ENCODE results near the gene RASGRF2. TPM values are rescaled to one million over a fixed set of nuclear protein-coding genes. Genes with fewer than 3 reads are reported as not detected.
A peak's percentile ranks its signal among the peaks of the same experiment; 100 is the strongest.

The RASGRF2 gene, protein sequence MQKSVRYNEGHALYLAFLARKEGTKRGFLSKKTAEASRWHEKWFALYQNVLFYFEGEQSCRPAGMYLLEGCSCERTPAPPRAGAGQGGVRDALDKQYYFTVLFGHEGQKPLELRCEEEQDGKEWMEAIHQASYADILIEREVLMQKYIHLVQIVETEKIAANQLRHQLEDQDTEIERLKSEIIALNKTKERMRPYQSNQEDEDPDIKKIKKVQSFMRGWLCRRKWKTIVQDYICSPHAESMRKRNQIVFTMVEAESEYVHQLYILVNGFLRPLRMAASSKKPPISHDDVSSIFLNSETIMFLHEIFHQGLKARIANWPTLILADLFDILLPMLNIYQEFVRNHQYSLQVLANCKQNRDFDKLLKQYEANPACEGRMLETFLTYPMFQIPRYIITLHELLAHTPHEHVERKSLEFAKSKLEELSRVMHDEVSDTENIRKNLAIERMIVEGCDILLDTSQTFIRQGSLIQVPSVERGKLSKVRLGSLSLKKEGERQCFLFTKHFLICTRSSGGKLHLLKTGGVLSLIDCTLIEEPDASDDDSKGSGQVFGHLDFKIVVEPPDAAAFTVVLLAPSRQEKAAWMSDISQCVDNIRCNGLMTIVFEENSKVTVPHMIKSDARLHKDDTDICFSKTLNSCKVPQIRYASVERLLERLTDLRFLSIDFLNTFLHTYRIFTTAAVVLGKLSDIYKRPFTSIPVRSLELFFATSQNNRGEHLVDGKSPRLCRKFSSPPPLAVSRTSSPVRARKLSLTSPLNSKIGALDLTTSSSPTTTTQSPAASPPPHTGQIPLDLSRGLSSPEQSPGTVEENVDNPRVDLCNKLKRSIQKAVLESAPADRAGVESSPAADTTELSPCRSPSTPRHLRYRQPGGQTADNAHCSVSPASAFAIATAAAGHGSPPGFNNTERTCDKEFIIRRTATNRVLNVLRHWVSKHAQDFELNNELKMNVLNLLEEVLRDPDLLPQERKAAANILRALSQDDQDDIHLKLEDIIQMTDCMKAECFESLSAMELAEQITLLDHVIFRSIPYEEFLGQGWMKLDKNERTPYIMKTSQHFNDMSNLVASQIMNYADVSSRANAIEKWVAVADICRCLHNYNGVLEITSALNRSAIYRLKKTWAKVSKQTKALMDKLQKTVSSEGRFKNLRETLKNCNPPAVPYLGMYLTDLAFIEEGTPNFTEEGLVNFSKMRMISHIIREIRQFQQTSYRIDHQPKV (N-terminal part only)
- 2.1 TPM in 2 replicates for polyA plus RNA-seq (2011; rRNA removed)
- 0.27 and 0.29 TPM in 2 replicates for polyA plus RNA-seq (2012; cell fraction: cytosol; rRNA removed)
- polyA plus RNA-seq (2012; cell fraction: nucleus; rRNA removed): 0.35 and 0.42 TPM in 2 replicates
- polyA plus RNA-seq (2017; fragmentation: RNase III; extraction: RNeasy Plus Mini Kit Qiagen cat#74134 plus additional on column Dnase treatment): 1.4 to 2.2 TPM (median 1.8 TPM) in 3 replicates
- 2.9 and 3.1 TPM in 2 replicates for polyA minus RNA-seq (2011; rRNA and poly(A)+ RNA removed)

DNA sequence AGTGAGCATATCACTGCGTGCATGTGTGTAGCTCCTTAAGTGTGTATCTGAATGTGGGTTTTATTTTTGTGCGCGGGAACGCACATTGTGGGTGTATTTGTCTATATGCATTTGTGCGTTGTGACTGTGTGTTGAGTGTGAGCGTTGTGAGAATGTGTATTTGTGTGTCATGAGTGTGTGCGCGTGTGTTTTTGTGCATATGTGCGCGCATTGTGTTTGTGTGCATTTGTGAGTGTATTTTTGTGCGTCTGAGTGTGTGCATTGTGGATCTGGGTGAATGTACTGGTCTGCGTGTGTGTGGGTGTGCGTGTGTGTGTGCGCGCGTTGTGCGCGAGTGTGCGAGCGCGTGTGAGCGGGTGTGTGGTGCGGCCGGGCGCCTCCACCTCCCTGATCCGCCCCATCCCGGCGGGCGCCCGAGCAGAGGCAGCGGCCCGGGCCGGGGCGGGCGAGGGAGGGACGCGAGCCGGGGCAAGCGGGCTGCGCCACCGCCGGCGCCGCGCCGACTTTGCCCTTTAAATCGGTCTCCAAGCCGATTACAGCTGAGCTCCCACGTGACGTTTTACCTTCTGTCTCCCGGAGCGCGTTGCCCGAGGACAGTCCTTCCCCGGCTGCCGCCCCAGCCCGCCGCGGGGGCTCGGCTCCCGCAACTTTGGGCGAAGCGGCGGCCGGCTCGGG, at the start of gene RASGRF2:
Gene RASGRF2 (plus strand): TSS at position 596 of the 675 bp plus-strand sequence. CDS start 376 bp downstream, outside the sequence.
- FAIRE-seq (no peak), DNase-seq (ENCODE audit: low read depth in 1 of 2, low spot score in 1 of 2) (peak in 1 of 2 experiments; percentile 22), ATAC-seq (peak in 1 of 2 experiments; percentile 54; a peak in 3 of 6 replicates)
- peak within 1 kb of the TSS; percentile 93 for H3K4me2 ChIP-seq
- peak within 1 kb of the TSS; percentile 58 to 87; a peak in 5 of 6 replicates for H3K27ac ChIP-seq
- peak within 1 kb of the TSS; percentile 54 for H3K4me3 ChIP-seq
- H3K4me1 ChIP-seq: peaks cover 15% of the 10 kb centered on the region; the same call in 2 of the 3 replicates
- TF ChIP-seq TFCP2L1 (CRISPR knock-in tag; IDR thresholded peaks at IDR 0.05) (no peak), NR3C1 (IDR thresholded peaks at IDR 0.05) (no peak), PHF8 (IDR thresholded peaks at IDR 0.05; ENCODE audit: borderline replicate concordance, low read depth) (no peak), FOSL2 (IDR thresholded peaks at IDR 0.05) (no peak), FOSL2 (CRISPR knock-in tag; IDR thresholded peaks at IDR 0.05) (no peak), GATA3 (IDR thresholded peaks at IDR 0.05; ENCODE audit: borderline replicate concordance) (no peak)
- H3K9me3 ChIP-seq: no peaks in the 10 kb centered on the region
- ChIA-PET POLR2A (no interaction called here), CTCF (interaction anchor here (1.2 to 4.0 kb wide), 8 partner anchors 9 to 272 kb away, joined by 3 to 22 read pairs (median 4); no protein-coding TSS in a partner anchor)
- 65% methylated on average over 44 of the region's 66 CpGs for WGBS (ENCODE audit: missing lambda C conversion rate)

- FAIRE-seq: no peak
- Histone ChIP-seq H3K4me1 (no peaks in the 10 kb centered on the region), H3K27ac (no peak overlapping the region), H3K4me3 (no peak overlapping the region), H3K4me2 (no peak overlapping the region), H3K9me3 (peaks cover 5% of the 10 kb centered on the region; the same call in 1 of the 3 replicates)
- 58% methylated on average over 3 of the region's 3 CpGs for WGBS (ENCODE audit: missing lambda C conversion rate)
- no peak for ATAC-seq
- ChIA-PET CTCF (no interaction called here), POLR2A (no interaction called here)
- no peak for DNase-seq (ENCODE audit: low read depth in 1 of 2, low spot score in 1 of 2)
- no peak for TF ChIP-seq JUNB (IDR thresholded peaks at IDR 0.05)
- TF ChIP-seq POLR2A (IDR thresholded peaks at IDR 0.05; ENCODE audit: low read length): no peak
- TF ChIP-seq MAZ (IDR thresholded peaks at IDR 0.05; ENCODE audit: borderline replicate concordance, low read depth, low read length): no peak
- no peak for TF ChIP-seq BHLHE40 (IDR thresholded peaks at IDR 0.05; ENCODE audit: low read depth, low read length)
- no peak for TF ChIP-seq RNF2 (IDR thresholded peaks at IDR 0.05; ENCODE audit: borderline replicate concordance, low read depth)
- TF ChIP-seq ELK1 (IDR thresholded peaks at IDR 0.05; ENCODE audit: low read depth, low read length): no peak
- no peak for TF ChIP-seq SMC3 (IDR thresholded peaks at IDR 0.05)
- no peak for TF ChIP-seq ZC3H11A (IDR thresholded peaks at IDR 0.05)
- no peak for TF ChIP-seq E2F6 (IDR thresholded peaks at IDR 0.05; ENCODE audit: borderline replicate concordance, low read depth)
- TF ChIP-seq TFCP2L1 (CRISPR knock-in tag; IDR thresholded peaks at IDR 0.05): no peak
- no peak for TF ChIP-seq ZNF302 (CRISPR knock-in tag; IDR thresholded peaks at IDR 0.05)
- TF ChIP-seq ZFP36 (IDR thresholded peaks at IDR 0.05; ENCODE audit: borderline replicate concordance, partially characterized antibody): no peak
- TF ChIP-seq HMGXB4 (CRISPR knock-in tag; IDR thresholded peaks at IDR 0.05; ENCODE audit: borderline replicate concordance): no peak
- TF ChIP-seq EHMT2 (IDR thresholded peaks at IDR 0.05; ENCODE audit: low read depth): no peak
- TF ChIP-seq HOXB13 (CRISPR knock-in tag; IDR thresholded peaks at IDR 0.05; ENCODE audit: low read depth): no peak
- no peak for TF ChIP-seq KDM5A (IDR thresholded peaks at IDR 0.05)
- no peak for TF ChIP-seq HOXB5 (CRISPR knock-in tag; IDR thresholded peaks at IDR 0.05)
- TF ChIP-seq MAFK (IDR thresholded peaks at IDR 0.05; ENCODE audit: partially characterized antibody): no peak
- TF ChIP-seq CHD4 (IDR thresholded peaks at IDR 0.05; ENCODE audit: borderline replicate concordance): no peak
- no peak for TF ChIP-seq ATOH8 (CRISPR knock-in tag; IDR thresholded peaks at IDR 0.05; ENCODE audit: low read depth)
These were observed 47.7 kb upstream of the RASGRF2 start for GRCh38 chr5:80912479-80912878.

Measured in A549 (cell line).